ENCODE measurements around the gene CNPY3.

CNPY3 gene

DNA sequence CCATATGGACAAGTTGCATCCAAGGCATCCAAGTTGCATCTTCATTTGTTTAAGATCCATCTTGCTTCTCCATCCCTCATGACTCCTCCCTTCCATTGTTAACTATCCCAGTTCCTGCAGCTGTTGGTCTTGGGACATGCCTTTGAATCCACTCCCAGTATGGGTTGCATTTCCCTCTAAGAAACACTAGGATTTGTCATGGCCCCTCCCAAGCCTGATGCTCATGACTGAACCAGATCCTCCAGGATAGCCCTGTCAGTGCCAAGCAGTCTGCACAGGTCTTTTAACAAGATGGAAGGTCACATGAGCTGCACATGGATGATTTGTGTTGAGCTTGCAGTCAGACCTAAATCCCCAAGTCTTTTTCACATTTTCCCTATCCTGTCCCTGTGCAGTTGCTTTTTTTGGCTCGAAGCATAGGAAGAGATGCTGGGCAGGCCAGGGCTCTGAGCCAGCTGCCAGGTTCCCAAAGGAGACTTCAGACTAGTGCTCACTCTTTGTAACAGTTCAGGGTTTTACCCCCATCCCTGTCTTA, 59.3 kb downstream of the CNPY3 start:
- H3K36me3 ChIP-seq (ENCODE audit: insufficient read depth, low read length) = peaks cover 26% of the 10 kb centered on the region
- H3K9ac ChIP-seq (ENCODE audit: low read depth, low read length) = no peak overlapping the region
- no peak overlapping the region for H3K4me3 ChIP-seq (ENCODE audit: low read length)
- H3K4me1 ChIP-seq (ENCODE audit: control insufficient read depth, insufficient read depth, low read length) = peaks cover 40% of the 10 kb centered on the region
- no peaks in the 10 kb centered on the region for H3K27me3 ChIP-seq (ENCODE audit: control insufficient read depth, insufficient read depth, low read length)
- H3K9me3 ChIP-seq (replicated peaks; ENCODE audit: low read length) = no peaks in the 10 kb centered on the region
- H3K4me2 ChIP-seq (ENCODE audit: low read length) = no peak overlapping the region

Measured in skeletal muscle satellite cell (primary cell).